SJCRH30 (cell line): Measurements from ENCODE around the gene AGMO. TPM values are rescaled to one million over a fixed set of nuclear protein-coding genes. Genes with fewer than 3 reads are reported as not detected.

ENCODE experiments used
- DNase-seq, 2 experiments: peaks; one replicate each; pipeline ENCODE4 v3.0.0-alpha.2; 2015 to 2020
- H3K27ac ChIP-seq: fragments of 250-450 bp; sonication (Bioruptor Pico); 2 replicates; pipeline ENCODE4 v1.5.1; 2020; ENCODE audit warnings: mild to moderate bottlenecking, moderate library complexity
- H3K27me3 ChIP-seq: fragments of 250-450 bp; sonication (Bioruptor Pico); 2 replicates; pipeline ENCODE4 v1.5.1; 2020; ENCODE audit warnings: mild to moderate bottlenecking, moderate library complexity
- H3K36me3 ChIP-seq: fragments of 250-450 bp; sonication (Bioruptor Pico); 2 replicates; pipeline ENCODE4 v1.5.1; 2020; ENCODE audit warnings: mild to moderate bottlenecking, moderate library complexity
- H3K4me1 ChIP-seq: fragments of 250-450 bp; sonication (Bioruptor Pico); 2 replicates; pipeline ENCODE4 v1.5.1; 2020; ENCODE audit warnings: mild to moderate bottlenecking, moderate library complexity
- H3K4me3 ChIP-seq: fragments of 250-450 bp; sonication (Bioruptor Pico); 2 replicates; pipeline ENCODE4 v1.5.1; 2020; ENCODE audit warnings: mild to moderate bottlenecking, moderate library complexity
- H3K9me3 ChIP-seq: fragments of 250-450 bp; sonication (Bioruptor Pico); replicated peaks from 2 replicates; pipeline ENCODE4 v1.5.1; 2020; ENCODE audit warnings: mild to moderate bottlenecking, moderate library complexity
- total RNA-seq: library from RNA; depleted of rRNA; stranded (reverse); fragments of >200 nt; shearing (Covaris generic); gene quantifications from 2 replicates; pipeline ENCODE4 v1.2.3, GENCODE V29; 2014; rRNA removed

The AGMO gene
- total RNA-seq, 1 experiment from 2014 or later = 0.20 TPM

DNA sequence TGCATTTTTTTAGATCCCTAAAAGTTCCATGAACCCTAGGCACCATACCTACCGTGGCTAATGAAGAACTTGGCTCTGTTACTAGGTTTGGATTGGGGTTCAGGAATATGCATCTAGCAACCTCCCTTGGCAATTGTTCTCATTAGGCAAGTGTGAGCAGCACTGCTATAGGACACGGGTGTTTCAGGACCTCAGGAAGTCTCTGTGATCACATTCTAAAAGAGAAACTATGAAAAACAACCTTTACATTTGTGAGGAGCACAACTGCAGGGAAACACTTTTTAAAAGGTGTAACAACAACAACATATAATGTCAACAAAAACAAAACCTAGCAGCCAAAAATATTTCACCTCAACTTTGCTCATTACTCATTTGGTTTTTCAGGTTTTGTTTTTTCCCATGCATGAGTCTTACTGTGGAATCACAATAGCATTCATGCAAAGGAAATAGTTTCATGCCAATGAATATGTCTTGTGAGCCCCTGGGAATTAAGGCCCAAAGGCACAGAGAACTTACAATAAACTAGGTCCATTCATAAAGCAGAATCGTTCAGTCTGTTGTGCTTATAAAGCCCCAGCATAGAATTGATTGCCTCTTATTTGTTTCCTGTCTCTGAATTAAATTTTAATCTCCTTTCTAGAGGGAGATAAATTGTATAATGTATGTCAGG is 403.5 kb downstream of the AGMO start:
- H3K27me3 ChIP-seq = no peaks in the 10 kb centered on the region
- DNase-seq = no peak
- H3K4me3 ChIP-seq = no peak overlapping the region
- H3K27ac ChIP-seq = no peak overlapping the region
- H3K36me3 ChIP-seq = no peaks in the 10 kb centered on the region
- no peaks in the 10 kb centered on the region for H3K4me1 ChIP-seq
- H3K9me3 ChIP-seq = no peaks in the 10 kb centered on the region; the same call in 1 of the 2 replicates

Other genes starting within 250 kb of the AGMO start
- gene MEOX2, start 124.7 kb upstream of the AGMO start, total RNA-seq = not detected in 2 replicates